Measurements from ENCODE around the gene P2RY2.

DNA sequence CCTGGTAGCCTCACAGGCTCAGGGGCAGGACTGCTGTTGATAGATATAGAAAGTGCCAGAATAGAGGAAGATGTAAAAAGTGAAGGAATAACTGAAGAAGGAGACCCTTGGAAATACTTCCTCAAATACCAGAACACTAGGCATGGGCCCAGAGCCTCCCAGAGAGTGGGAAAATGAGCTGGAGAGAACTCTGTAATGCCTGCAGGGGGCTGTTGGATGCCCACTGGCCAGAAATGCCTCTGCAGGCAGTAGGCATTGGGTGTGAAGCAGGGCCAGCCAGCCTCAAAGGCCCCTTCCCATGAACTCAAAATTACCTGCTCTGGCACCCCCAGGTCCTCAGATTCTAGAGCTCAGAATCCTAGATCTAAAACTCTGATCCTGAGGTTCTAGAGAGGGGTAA is 15.1 kb downstream of the P2RY2 start:
- TF ChIP-seq, protein P1, sequence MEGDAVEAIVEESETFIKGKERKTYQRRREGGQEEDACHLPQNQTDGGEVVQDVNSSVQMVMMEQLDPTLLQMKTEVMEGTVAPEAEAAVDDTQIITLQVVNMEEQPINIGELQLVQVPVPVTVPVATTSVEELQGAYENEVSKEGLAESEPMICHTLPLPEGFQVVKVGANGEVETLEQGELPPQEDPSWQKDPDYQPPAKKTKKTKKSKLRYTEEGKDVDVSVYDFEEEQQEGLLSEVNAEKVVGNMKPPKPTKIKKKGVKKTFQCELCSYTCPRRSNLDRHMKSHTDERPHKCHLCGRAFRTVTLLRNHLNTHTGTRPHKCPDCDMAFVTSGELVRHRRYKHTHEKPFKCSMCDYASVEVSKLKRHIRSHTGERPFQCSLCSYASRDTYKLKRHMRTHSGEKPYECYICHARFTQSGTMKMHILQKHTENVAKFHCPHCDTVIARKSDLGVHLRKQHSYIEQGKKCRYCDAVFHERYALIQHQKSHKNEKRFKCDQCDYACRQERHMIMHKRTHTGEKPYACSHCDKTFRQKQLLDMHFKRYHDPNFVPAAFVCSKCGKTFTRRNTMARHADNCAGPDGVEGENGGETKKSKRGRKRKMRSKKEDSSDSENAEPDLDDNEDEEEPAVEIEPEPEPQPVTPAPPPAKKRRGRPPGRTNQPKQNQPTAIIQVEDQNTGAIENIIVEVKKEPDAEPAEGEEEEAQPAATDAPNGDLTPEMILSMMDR (IDR thresholded peaks at IDR 0.05; ENCODE audit: poor library complexity, severe bottlenecking) = no peak
- TF ChIP-seq, protein P2, sequence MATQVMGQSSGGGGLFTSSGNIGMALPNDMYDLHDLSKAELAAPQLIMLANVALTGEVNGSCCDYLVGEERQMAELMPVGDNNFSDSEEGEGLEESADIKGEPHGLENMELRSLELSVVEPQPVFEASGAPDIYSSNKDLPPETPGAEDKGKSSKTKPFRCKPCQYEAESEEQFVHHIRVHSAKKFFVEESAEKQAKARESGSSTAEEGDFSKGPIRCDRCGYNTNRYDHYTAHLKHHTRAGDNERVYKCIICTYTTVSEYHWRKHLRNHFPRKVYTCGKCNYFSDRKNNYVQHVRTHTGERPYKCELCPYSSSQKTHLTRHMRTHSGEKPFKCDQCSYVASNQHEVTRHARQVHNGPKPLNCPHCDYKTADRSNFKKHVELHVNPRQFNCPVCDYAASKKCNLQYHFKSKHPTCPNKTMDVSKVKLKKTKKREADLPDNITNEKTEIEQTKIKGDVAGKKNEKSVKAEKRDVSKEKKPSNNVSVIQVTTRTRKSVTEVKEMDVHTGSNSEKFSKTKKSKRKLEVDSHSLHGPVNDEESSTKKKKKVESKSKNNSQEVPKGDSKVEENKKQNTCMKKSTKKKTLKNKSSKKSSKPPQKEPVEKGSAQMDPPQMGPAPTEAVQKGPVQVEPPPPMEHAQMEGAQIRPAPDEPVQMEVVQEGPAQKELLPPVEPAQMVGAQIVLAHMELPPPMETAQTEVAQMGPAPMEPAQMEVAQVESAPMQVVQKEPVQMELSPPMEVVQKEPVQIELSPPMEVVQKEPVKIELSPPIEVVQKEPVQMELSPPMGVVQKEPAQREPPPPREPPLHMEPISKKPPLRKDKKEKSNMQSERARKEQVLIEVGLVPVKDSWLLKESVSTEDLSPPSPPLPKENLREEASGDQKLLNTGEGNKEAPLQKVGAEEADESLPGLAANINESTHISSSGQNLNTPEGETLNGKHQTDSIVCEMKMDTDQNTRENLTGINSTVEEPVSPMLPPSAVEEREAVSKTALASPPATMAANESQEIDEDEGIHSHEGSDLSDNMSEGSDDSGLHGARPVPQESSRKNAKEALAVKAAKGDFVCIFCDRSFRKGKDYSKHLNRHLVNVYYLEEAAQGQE (IDR thresholded peaks at IDR 0.05; ENCODE audit: borderline replicate concordance) = no peak
- TF ChIP-seq RAD21 (conservative IDR thresholded peaks at IDR 0.05) = no peak
